ENCODE results near the gene TEX48. TPM values are rescaled to one million over a fixed set of nuclear protein-coding genes. Genes with fewer than 3 reads are reported as not detected.
A peak's percentile ranks its signal among the peaks of the same experiment; 100 is the strongest.

The TEX48 gene
- total RNA-seq, 2 experiments from 2014 or later: 0.73 to 1.6 TPM

GRCh38 chr9:114690308-114690707 lies 8.3 kb upstream of the TEX48 start:
- peaks cover 18% of the 10 kb centered on the region for H3K27me3 Mint-ChIP-seq
- H3K9me3 Mint-ChIP-seq (ENCODE audit: low read depth): peaks cover 8% of the 10 kb centered on the region
- H3K36me3 Mint-ChIP-seq: peaks cover 44% of the 10 kb centered on the region
- peak; percentile 46 for DNase-seq
- peak overlapping the region; percentile 90 for H3K27ac Mint-ChIP-seq
- ATAC-seq: no peak
- H3K4me1 Mint-ChIP-seq: peaks cover 95% of the 10 kb centered on the region
- CTCF ChIA-PET: interaction anchor here (0.6 to 2.9 kb wide), 12 partner anchors 8 to 240 kb away, joined by 3 to 23 read pairs (median 4); partner anchors contain the start of genes TEX48 and TNFSF8
- no peak overlapping the region for H3K4me3 Mint-ChIP-seq

- H3K4me3 Mint-ChIP-seq: no peak overlapping the region
- CTCF ChIA-PET: interaction anchor here (0.6 to 2.9 kb wide), 12 partner anchors 8 to 325 kb away, joined by 3 to 23 read pairs (median 4); partner anchors contain the start of gene TEX48
- H3K4me1 Mint-ChIP-seq: peaks cover 90% of the 10 kb centered on the region
- ATAC-seq: no peak
- DNase-seq: no peak
- H3K27me3 Mint-ChIP-seq: peaks cover 18% of the 10 kb centered on the region
- H3K36me3 Mint-ChIP-seq: peaks cover 44% of the 10 kb centered on the region
- peak overlapping the region; percentile 90 for H3K27ac Mint-ChIP-seq
- peaks cover 8% of the 10 kb centered on the region for H3K9me3 Mint-ChIP-seq (ENCODE audit: low read depth)
Observed at GRCh38 chr9:114689813-114690212, 7.8 kb upstream of the TEX48 start.

GRCh38 chr9:114688909-114689610 lies 7.1 kb upstream of the TEX48 start:
- Mint-ChIP-seq H3K27ac (peak overlapping the region; percentile 90), H3K4me3 (no peak overlapping the region), H3K9me3 (ENCODE audit: low read depth) (peaks cover 8% of the 10 kb centered on the region), H3K27me3 (peaks cover 11% of the 10 kb centered on the region), H3K36me3 (peaks cover 49% of the 10 kb centered on the region), H3K4me1 (peaks cover 88% of the 10 kb centered on the region)
- CTCF ChIA-PET: interaction anchor here (0.9 to 2.9 kb wide), 11 partner anchors 7 to 325 kb away, joined by 3 to 23 read pairs (median 5); partner anchors contain the start of gene TEX48
- DNase-seq (no peak), ATAC-seq (no peak)

DNA sequence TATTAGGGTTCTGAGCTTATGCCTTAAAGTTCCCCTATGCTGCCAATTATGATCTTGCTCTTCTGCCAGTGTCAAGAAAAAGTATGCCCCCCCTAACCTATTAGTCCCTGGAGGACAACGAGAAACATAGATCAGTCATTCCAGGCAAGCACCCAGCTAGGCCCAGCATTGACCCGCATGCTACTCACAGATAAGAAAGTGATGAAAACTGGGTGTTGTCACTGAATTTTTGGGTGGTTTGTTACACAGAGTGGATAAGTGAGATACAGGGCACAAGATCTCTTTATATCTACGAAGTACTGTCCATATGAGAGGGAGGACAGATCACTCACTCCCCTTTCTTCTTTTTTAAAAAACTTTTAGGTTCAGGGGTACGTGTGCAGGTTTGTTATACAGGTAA lies 6.4 kb upstream of the TEX48 start:
- Mint-ChIP-seq H3K4me1 (peaks cover 86% of the 10 kb centered on the region), H3K27me3 (peaks cover 4% of the 10 kb centered on the region), H3K36me3 (peaks cover 50% of the 10 kb centered on the region), H3K27ac (peak overlapping the region; percentile 26), H3K9me3 (ENCODE audit: low read depth) (peaks cover 8% of the 10 kb centered on the region), H3K4me3 (no peak overlapping the region)
- DNase-seq (no peak), ATAC-seq (no peak)
- CTCF ChIA-PET: interaction anchor here (1.0 to 2.5 kb wide), 6 partner anchors 17 to 219 kb away, joined by 4 to 9 read pairs (median 6); no protein-coding TSS in a partner anchor

GRCh38 chr9:114687034-114687433 lies 5.0 kb upstream of the TEX48 start:
- Mint-ChIP-seq H3K9me3 (ENCODE audit: low read depth) (peaks cover 8% of the 10 kb centered on the region), H3K4me3 (no peak overlapping the region), H3K36me3 (peaks cover 48% of the 10 kb centered on the region), H3K27ac (peak overlapping the region; percentile 70), H3K4me1 (peaks cover 81% of the 10 kb centered on the region), H3K27me3 (no peaks in the 10 kb centered on the region)
- ATAC-seq (no peak), DNase-seq (no peak)
- CTCF ChIA-PET: interaction anchor here (0.9 to 2.2 kb wide), 2 partner anchors 212 to 219 kb away, joined by 4 to 5 read pairs; no protein-coding TSS in a partner anchor

GRCh38 chr9:114685951-114686350 lies 4.0 kb upstream of the TEX48 start:
- Mint-ChIP-seq H3K36me3 (peaks cover 48% of the 10 kb centered on the region), H3K4me1 (peaks cover 79% of the 10 kb centered on the region), H3K27ac (peak overlapping the region; percentile 77)

DNA sequence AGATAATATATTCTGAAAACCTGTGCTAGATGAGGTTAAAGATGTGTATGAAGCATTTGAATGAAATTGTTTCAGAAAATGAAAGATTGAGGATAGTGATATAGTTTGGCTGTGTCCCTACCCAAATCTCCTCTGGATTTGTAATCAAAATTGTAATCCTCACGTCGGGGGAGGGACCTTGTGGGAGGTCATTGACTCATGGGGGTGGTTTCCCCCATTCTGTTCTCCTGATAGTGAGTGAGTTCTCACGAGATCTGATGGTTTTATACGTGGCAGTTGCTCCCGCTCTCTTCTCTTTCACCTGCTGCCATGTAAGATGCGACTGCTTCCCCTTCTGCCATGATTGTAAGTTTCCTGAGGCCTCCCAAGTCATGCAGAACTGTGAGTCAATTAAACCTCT lies 2.0 kb upstream of the TEX48 start:
- Mint-ChIP-seq H3K9me3 (ENCODE audit: low read depth) (peaks cover 8% of the 10 kb centered on the region), H3K4me3 (no peak overlapping the region), H3K36me3 (peaks cover 36% of the 10 kb centered on the region), H3K4me1 (peaks cover 71% of the 10 kb centered on the region), H3K27me3 (peaks cover 6% of the 10 kb centered on the region), H3K27ac (no peak overlapping the region)
- ATAC-seq (no peak), DNase-seq (no peak)
- CTCF ChIA-PET: interaction anchor here (0.8 to 7.6 kb wide), 8 partner anchors 10 to 327 kb away, joined by 3 to 186 read pairs (median 36); partner anchors contain the start of gene TNFSF8

More at GRCh38 chr9:114685951-114686350, 4.0 kb upstream of the TEX48 start:
- Mint-ChIP-seq H3K9me3 (ENCODE audit: low read depth) (peaks cover 8% of the 10 kb centered on the region), H3K4me3 (no peak overlapping the region), H3K27me3 (no peaks in the 10 kb centered on the region)
- CTCF ChIA-PET: interaction anchor here (1.4 to 2.4 kb wide), 8 partner anchors 20 to 329 kb away, joined by 4 to 15 read pairs (median 6); no protein-coding TSS in a partner anchor
- ATAC-seq: no peak
- DNase-seq: peak; percentile 59

- Mint-ChIP-seq H3K36me3 (peaks cover 24% of the 10 kb centered on the region), H3K9me3 (ENCODE audit: low read depth) (peaks cover 4% of the 10 kb centered on the region), H3K27ac (no peak overlapping the region), H3K4me1 (peaks cover 65% of the 10 kb centered on the region), H3K4me3 (no peak overlapping the region), H3K27me3 (peaks cover 15% of the 10 kb centered on the region)
- DNase-seq (no peak), ATAC-seq (no peak)
- CTCF ChIA-PET: interaction anchor here (0.7 to 7.6 kb wide), 23 partner anchors 8 to 337 kb away, joined by 3 to 186 read pairs (median 15); partner anchors contain the start of gene TNFSF8
Observed at GRCh38 chr9:114682846-114683245, 854 bp upstream of the TEX48 start.

DNA sequence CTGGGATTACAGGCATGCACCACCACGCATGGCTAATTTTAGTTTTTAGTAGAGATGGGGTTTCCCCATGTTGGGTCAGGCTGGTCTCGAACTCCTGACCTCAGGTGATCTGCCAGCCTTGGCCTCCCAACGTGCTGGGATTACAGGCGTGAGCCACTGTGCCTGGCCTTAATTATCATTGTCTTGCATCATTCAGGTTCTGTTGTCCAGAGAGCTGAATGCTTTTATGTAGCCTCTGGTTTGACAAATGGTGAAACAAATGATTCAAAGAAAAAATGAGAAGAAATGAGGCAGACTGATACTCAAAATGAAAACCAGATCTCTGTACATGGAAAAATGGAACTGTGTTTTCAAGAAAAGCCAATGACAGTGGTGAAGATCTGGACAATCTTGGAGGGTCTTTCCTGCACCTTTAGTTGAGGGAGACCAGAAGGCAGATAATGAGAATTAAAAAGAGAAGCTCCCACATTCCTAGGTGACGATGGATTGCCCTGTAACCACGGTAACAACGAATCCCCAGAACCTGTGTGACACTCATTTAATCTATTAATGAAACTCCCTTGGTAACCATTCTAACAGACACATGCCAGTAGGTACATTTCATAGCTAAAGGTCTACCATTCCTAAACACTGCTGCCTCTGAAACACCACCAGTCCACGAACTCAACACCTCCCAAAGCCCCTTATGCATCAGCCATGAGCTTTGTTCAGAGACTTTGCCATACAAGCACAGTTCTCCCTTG lies 1.6 kb downstream of the TEX48 start:
- Mint-ChIP-seq H3K4me1 (peaks cover 49% of the 10 kb centered on the region), H3K27ac (no peak overlapping the region), H3K9me3 (ENCODE audit: low read depth) (no peaks in the 10 kb centered on the region), H3K36me3 (peaks cover 8% of the 10 kb centered on the region), H3K27me3 (peaks cover 20% of the 10 kb centered on the region), H3K4me3 (no peak overlapping the region)
- CTCF ChIA-PET: interaction anchor here (0.7 to 7.6 kb wide), 51 partner anchors 8 to 843 kb away, joined by 3 to 186 read pairs (median 4); partner anchors contain the start of gene TNFSF8
- DNase-seq (no peak), ATAC-seq (no peak)

- CTCF ChIA-PET: interaction anchor here (0.7 to 7.6 kb wide), 5 partner anchors 58 to 333 kb away, joined by 3 to 186 read pairs (median 152); no protein-coding TSS in a partner anchor
- Mint-ChIP-seq H3K4me1 (peaks cover 52% of the 10 kb centered on the region), H3K9me3 (ENCODE audit: low read depth) (no peaks in the 10 kb centered on the region), H3K27ac (no peak overlapping the region), H3K27me3 (peaks cover 20% of the 10 kb centered on the region), H3K4me3 (no peak overlapping the region), H3K36me3 (peaks cover 4% of the 10 kb centered on the region)
- DNase-seq (no peak), ATAC-seq (no peak)
Observed at GRCh38 chr9:114678795-114679194, 3.2 kb downstream of the TEX48 start.

- peaks cover 20% of the 10 kb centered on the region for H3K27me3 Mint-ChIP-seq
- no peak for ATAC-seq
- H3K27ac Mint-ChIP-seq: no peak overlapping the region
- H3K9me3 Mint-ChIP-seq (ENCODE audit: low read depth): no peaks in the 10 kb centered on the region
- CTCF ChIA-PET: interaction anchor here (1.0 to 7.6 kb wide), 4 partner anchors 25 to 333 kb away, joined by 3 to 186 read pairs (median 8); no protein-coding TSS in a partner anchor
- peaks cover 4% of the 10 kb centered on the region for H3K36me3 Mint-ChIP-seq
- no peak overlapping the region for H3K4me3 Mint-ChIP-seq
- no peak for DNase-seq
- peaks cover 47% of the 10 kb centered on the region for H3K4me1 Mint-ChIP-seq
Observed at GRCh38 chr9:114678130-114678529, 3.9 kb downstream of the TEX48 start.

- H3K4me1 Mint-ChIP-seq: peaks cover 42% of the 10 kb centered on the region
- CTCF ChIA-PET: interaction anchor here (0.8 to 7.6 kb wide), 6 partner anchors 23 to 334 kb away, joined by 3 to 186 read pairs (median 4); no protein-coding TSS in a partner anchor
- no peak overlapping the region for H3K27ac Mint-ChIP-seq
- DNase-seq (no peak), ATAC-seq (no peak)
- peaks cover 3% of the 10 kb centered on the region for H3K9me3 Mint-ChIP-seq (ENCODE audit: low read depth)
- no peak overlapping the region for H3K4me3 Mint-ChIP-seq
- H3K27me3 Mint-ChIP-seq: peaks cover 20% of the 10 kb centered on the region
- peaks cover 6% of the 10 kb centered on the region for H3K36me3 Mint-ChIP-seq
Observed at GRCh38 chr9:114677418-114677817, 4.6 kb downstream of the TEX48 start.

GRCh38 chr9:114676901-114677300 lies 5.1 kb downstream of the TEX48 start:
- H3K4me3 Mint-ChIP-seq: no peak overlapping the region

More at GRCh38 chr9:114676901-114677300, 5.1 kb downstream of the TEX48 start:
- no peak for DNase-seq
- H3K9me3 Mint-ChIP-seq (ENCODE audit: low read depth): peaks cover 3% of the 10 kb centered on the region
- H3K36me3 Mint-ChIP-seq: peaks cover 6% of the 10 kb centered on the region
- H3K27ac Mint-ChIP-seq: no peak overlapping the region
- no peak for ATAC-seq
- CTCF ChIA-PET: interaction anchor here (0.8 to 7.6 kb wide), 5 partner anchors 23 to 335 kb away, joined by 3 to 186 read pairs (median 5); no protein-coding TSS in a partner anchor
- H3K4me1 Mint-ChIP-seq: peaks cover 40% of the 10 kb centered on the region
- peaks cover 20% of the 10 kb centered on the region for H3K27me3 Mint-ChIP-seq
